ENCODE data around the gene IPO4.

- TF ChIP-seq ZNF615 (CRISPR knock-in tag; IDR thresholded peaks at IDR 0.05; ENCODE audit: borderline replicate concordance) = no peak
- TF ChIP-seq REPIN1 (CRISPR knock-in tag; IDR thresholded peaks at IDR 0.05; ENCODE audit: borderline replicate concordance, low read depth) = no peak
- TF ChIP-seq CTCF (CRISPR knock-in tag; IDR thresholded peaks at IDR 0.05) = no peak
- no peak for TF ChIP-seq GLI4 (CRISPR knock-in tag; IDR thresholded peaks at IDR 0.05; ENCODE audit: borderline replicate concordance)
- TF ChIP-seq ZEB1 (IDR thresholded peaks at IDR 0.05; ENCODE audit: insufficient replicate concordance, low read depth) = no peak
- TF ChIP-seq RAD21 (CRISPR knock-in tag; IDR thresholded peaks at IDR 0.05) = no peak
- no peak for TF ChIP-seq SP4 (CRISPR knock-in tag; IDR thresholded peaks at IDR 0.05)
- no peak for TF ChIP-seq PTBP1 (IDR thresholded peaks at IDR 0.05; ENCODE audit: low read depth, low read length, poor library complexity, severe bottlenecking)
- no peak for TF ChIP-seq MAX (IDR thresholded peaks at IDR 0.05)
- no peak for TF ChIP-seq IRX3 (CRISPR knock-in tag; IDR thresholded peaks at IDR 0.05; ENCODE audit: borderline replicate concordance, low read depth)
- TF ChIP-seq REST (IDR thresholded peaks at IDR 0.05; ENCODE audit: borderline replicate concordance in 1 of 2, low read depth in 1 of 2, low read length in 2 of 2) = no peak
- TF ChIP-seq HNF4A (CRISPR knock-in tag; IDR thresholded peaks at IDR 0.05) = no peak
- TF ChIP-seq GTF3A (CRISPR knock-in tag; conservative IDR thresholded peaks at IDR 0.05) = no peak
Observed at GRCh38 chr14:24237463-24237955, 48.9 kb upstream of the IPO4 start.

Data from HepG2 (cell line).